Neural cell (in vitro differentiated cells): ENCODE measurements around the gene ZNF292. TPM values are rescaled to one million over a fixed set of nuclear protein-coding genes. Genes with fewer than 3 reads are reported as not detected.
"Not testable (repeated sequence)": the region's sequence is repeated elsewhere in the genome, so short reads cannot be mapped to it uniquely, and the experiment has no call there.

Experiments
- H2AFZ ChIP-seq: fragments of 200-600, 300-800 bp; sonication (generic), shearing (Covaris generic); 2 replicates; pipeline ENCODE4 v1.6.0; 2014; ENCODE audit warnings: low read depth, mild to moderate bottlenecking, antibody characterized with exemption, low read length, moderate library complexity
- H3F3A ChIP-seq: fragments of 200-600 bp; shearing (Covaris generic); 2 replicates; pipeline ENCODE4 v1.6.1; 2016; ENCODE audit warnings: mild to moderate bottlenecking, moderate library complexity, mixed read lengths, antibody characterized with exemption, low read length; ENCODE audit not compliant: insufficient read depth, poor library complexity, severe bottlenecking
- H3K27ac ChIP-seq: fragments of 200-600, 300-800 bp; sonication (generic), shearing (Covaris generic); 2 replicates; pipeline ENCODE4 v1.5.1; 2014; ENCODE audit warnings: mild to moderate bottlenecking, low read length, moderate library complexity
- H3K27me3 ChIP-seq: fragments of 300-800, 200-600 bp; sonication (generic), shearing (Covaris generic); 2 replicates; pipeline ENCODE4 v1.6.0; 2014; ENCODE audit warnings: mild to moderate bottlenecking, low read depth, low read length, moderate library complexity; ENCODE audit not compliant: insufficient read depth
- H3K36me3 ChIP-seq: fragments of 300-800, 200-600 bp; sonication (generic), shearing (Covaris generic); 2 replicates; pipeline ENCODE4 v1.5.1; 2014; ENCODE audit warnings: mild to moderate bottlenecking, antibody characterized with exemption, low read length, moderate library complexity; ENCODE audit not compliant: insufficient read depth
- H3K4me2 ChIP-seq: fragments of 300-800, 200-600 bp; sonication (generic), shearing (Covaris generic); 2 replicates; pipeline ENCODE4 v1.6.0; 2014; ENCODE audit warnings: mild to moderate bottlenecking, low read length
- H3K4me3 ChIP-seq: fragments of 300-800, 200-600 bp; sonication (generic), shearing (Covaris generic); 2 replicates; pipeline ENCODE4 v1.5.1; 2014; ENCODE audit warnings: mild to moderate bottlenecking, low read length, moderate library complexity
- H3K79me2 ChIP-seq: fragments of 200-600 bp; shearing (Covaris generic); replicated peaks from 2 replicates; pipeline ENCODE4 v1.6.0; 2014; ENCODE audit warnings: mild to moderate bottlenecking, low read length, moderate library complexity; ENCODE audit not compliant: insufficient read depth
- H3K9ac ChIP-seq: fragments of 300-800, 200-600 bp; sonication (generic), shearing (Covaris generic); 2 replicates; pipeline ENCODE4 v1.6.1; 2016; ENCODE audit warnings: mild to moderate bottlenecking, low read length, mixed read lengths
- H3K9me2 ChIP-seq: fragments of 200-600 bp; shearing (Covaris generic); 2 replicates; pipeline ENCODE4 v1.6.1; 2016; ENCODE audit warnings: mild to moderate bottlenecking, low read length, mixed read lengths; ENCODE audit not compliant: insufficient read depth
- H3K9me3 ChIP-seq: fragments of 200-600, 300-800 bp; sonication (generic), shearing (Covaris generic); 2 replicates; pipeline ENCODE4 v1.6.1; 2016; ENCODE audit warnings: mild to moderate bottlenecking, mixed run types, low read length, moderate library complexity, mixed read lengths
- H4K20me1 ChIP-seq: fragments of 200-600 bp; shearing (Covaris generic); 2 replicates; pipeline ENCODE4 v1.6.1; 2016; ENCODE audit warnings: mild to moderate bottlenecking, mixed run types; ENCODE audit not compliant: insufficient read depth
- EP300 ChIP-seq: fragments of 450-650 bp; conservative IDR thresholded peaks from 2 replicates; pipeline ENCODE4 v1.6.1; 2014; ENCODE audit warnings: antibody characterized with exemption, mild to moderate bottlenecking, moderate library complexity; ENCODE audit not compliant: poor library complexity, severe bottlenecking
- EZH2 ChIP-seq: fragments of 200-600, 300-800 bp; shearing (Covaris generic), sonication (generic); IDR thresholded peaks from 2 replicates; pipeline ENCODE4 v1.6.1; 2014; ENCODE audit warnings: antibody characterized with exemption, low read length, borderline replicate concordance, mild to moderate bottlenecking; ENCODE audit not compliant: insufficient read depth, poor library complexity, severe bottlenecking
- MXI1 ChIP-seq: fragments of 450-650 bp; conservative IDR thresholded peaks from 2 replicates; pipeline ENCODE4 v1.6.1; 2014; ENCODE audit warnings: antibody characterized with exemption, mild to moderate bottlenecking; ENCODE audit not compliant: poor library complexity, severe bottlenecking
- POLR2AphosphoS5 ChIP-seq: IDR thresholded peaks from 2 replicates; pipeline ENCODE4 v1.6.1; 2012
- RAD21 ChIP-seq: fragments of 450-650 bp; conservative IDR thresholded peaks from 2 replicates; pipeline ENCODE4 v1.6.1; 2014; ENCODE audit warnings: antibody characterized with exemption, mild to moderate bottlenecking, moderate library complexity
- REST ChIP-seq: IDR thresholded peaks from 2 replicates; pipeline ENCODE4 v1.6.1; 2012; ENCODE audit warnings: borderline replicate concordance
- SMC3 ChIP-seq: fragments of 450-650 bp; conservative IDR thresholded peaks from 2 replicates; pipeline ENCODE4 v1.6.1; 2014; ENCODE audit warnings: antibody characterized with exemption, mild to moderate bottlenecking, moderate library complexity; ENCODE audit not compliant: poor library complexity
- TAF1 ChIP-seq: IDR thresholded peaks from 2 replicates; pipeline ENCODE4 v1.6.1; 2012; ENCODE audit warnings: low read depth
- polyA plus RNA-seq: library from polyadenylated mRNA; depleted of rRNA; stranded (reverse); fragments of >200 nt; gene quantifications from 2 replicates; pipeline ENCODE4 v1.2.3, GENCODE V29; 2014
- TF ChIP-seq, protein P1 (sequence below): fragments of 450-650 bp; IDR thresholded peaks from 2 replicates; pipeline ENCODE4 v1.5.1; 2014; ENCODE audit warnings: antibody characterized with exemption, mild to moderate bottlenecking, moderate library complexity; ENCODE audit not compliant: poor library complexity, severe bottlenecking

The ZNF292 gene
- polyA plus RNA-seq, 1 donor from 2014 or later: 29.8 TPM

DNA sequence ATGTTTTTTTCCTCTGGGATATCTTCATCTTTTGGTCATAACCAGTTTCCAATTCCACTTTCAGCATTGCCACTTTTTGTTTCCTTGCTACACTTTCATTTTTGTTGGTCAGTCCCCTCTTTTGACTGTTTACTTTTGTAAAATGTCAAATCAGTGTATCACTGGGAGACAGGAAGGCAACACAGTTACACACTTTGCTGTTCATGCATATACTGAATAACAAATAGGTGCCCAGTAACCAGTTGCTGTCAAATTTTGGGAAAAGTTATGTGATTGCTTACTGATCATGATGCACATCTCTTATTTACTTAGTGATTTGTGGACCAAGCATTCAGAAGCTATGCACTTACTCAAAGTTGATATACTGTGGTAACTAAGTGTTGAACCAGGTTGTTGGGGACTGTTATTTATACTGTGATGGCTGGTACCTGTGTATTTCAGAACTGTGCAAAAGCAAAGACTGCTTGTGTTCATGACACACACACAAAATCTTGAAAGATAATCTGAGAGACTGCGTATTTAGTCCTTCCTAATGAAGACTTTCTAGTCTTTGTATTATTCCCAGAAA is 41.0 kb downstream of the ZNF292 start:
- Histone ChIP-seq H2AFZ (no peak overlapping the region), H3F3A (peaks cover 5% of the 10 kb centered on the region), H3K4me3 (no peak overlapping the region), H3K79me2 (peaks cover 95% of the 10 kb centered on the region), H3K4me2 (no peak overlapping the region), H4K20me1 (peaks cover 13% of the 10 kb centered on the region), H3K9me2 (no peaks in the 10 kb centered on the region), H3K9ac (no peak overlapping the region), H3K9me3 (no peaks in the 10 kb centered on the region), H3K27me3 (no peaks in the 10 kb centered on the region), H3K36me3 (no peaks in the 10 kb centered on the region), H3K27ac (no peak overlapping the region)
- TF ChIP-seq EZH2: no peak
- TF ChIP-seq RAD21: no peak
- TF ChIP-seq TAF1: no peak
- TF ChIP-seq EP300: no peak
- TF ChIP-seq, protein P1, sequence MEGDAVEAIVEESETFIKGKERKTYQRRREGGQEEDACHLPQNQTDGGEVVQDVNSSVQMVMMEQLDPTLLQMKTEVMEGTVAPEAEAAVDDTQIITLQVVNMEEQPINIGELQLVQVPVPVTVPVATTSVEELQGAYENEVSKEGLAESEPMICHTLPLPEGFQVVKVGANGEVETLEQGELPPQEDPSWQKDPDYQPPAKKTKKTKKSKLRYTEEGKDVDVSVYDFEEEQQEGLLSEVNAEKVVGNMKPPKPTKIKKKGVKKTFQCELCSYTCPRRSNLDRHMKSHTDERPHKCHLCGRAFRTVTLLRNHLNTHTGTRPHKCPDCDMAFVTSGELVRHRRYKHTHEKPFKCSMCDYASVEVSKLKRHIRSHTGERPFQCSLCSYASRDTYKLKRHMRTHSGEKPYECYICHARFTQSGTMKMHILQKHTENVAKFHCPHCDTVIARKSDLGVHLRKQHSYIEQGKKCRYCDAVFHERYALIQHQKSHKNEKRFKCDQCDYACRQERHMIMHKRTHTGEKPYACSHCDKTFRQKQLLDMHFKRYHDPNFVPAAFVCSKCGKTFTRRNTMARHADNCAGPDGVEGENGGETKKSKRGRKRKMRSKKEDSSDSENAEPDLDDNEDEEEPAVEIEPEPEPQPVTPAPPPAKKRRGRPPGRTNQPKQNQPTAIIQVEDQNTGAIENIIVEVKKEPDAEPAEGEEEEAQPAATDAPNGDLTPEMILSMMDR: no peak
- TF ChIP-seq REST: no peak
- TF ChIP-seq SMC3: no peak
- no peak for TF ChIP-seq POLR2AphosphoS5
- no peak for TF ChIP-seq MXI1

- TF ChIP-seq EP300 (no peak), SMC3 (no peak), REST (no peak), TAF1 (no peak), RAD21 (no peak), MXI1 (no peak), POLR2AphosphoS5 (no peak), EZH2 (no peak)
- TF ChIP-seq, protein P1: no peak
These were observed 42.2 kb downstream of the ZNF292 start for GRCh38 chr6:87197547-87197946.

GRCh38 chr6:87198022-87198810 is 42.9 kb downstream of the ZNF292 start:
- not testable (repeated sequence) for H3K9ac ChIP-seq, H3K9me2 ChIP-seq, H3K4me2 ChIP-seq, H3K27me3 ChIP-seq, H3K4me3 ChIP-seq, H2AFZ ChIP-seq, H3K27ac ChIP-seq, H3K36me3 ChIP-seq, H3F3A ChIP-seq, H3K9me3 ChIP-seq
- Histone ChIP-seq H3K79me2 (peaks cover 96% of the 10 kb centered on the region), H4K20me1 (peaks cover 13% of the 10 kb centered on the region)

More at GRCh38 chr6:87197547-87197946, 42.2 kb downstream of the ZNF292 start:
- H3F3A ChIP-seq: peaks cover 5% of the 10 kb centered on the region
- no peaks in the 10 kb centered on the region for H3K9me3 ChIP-seq
- no peak overlapping the region for H2AFZ ChIP-seq
- H3K4me2 ChIP-seq: no peak overlapping the region
- H3K27me3 ChIP-seq: no peaks in the 10 kb centered on the region
- no peaks in the 10 kb centered on the region for H3K9me2 ChIP-seq
- peaks cover 13% of the 10 kb centered on the region for H4K20me1 ChIP-seq
- H3K36me3 ChIP-seq: no peaks in the 10 kb centered on the region
- H3K9ac ChIP-seq: no peak overlapping the region
- no peak overlapping the region for H3K4me3 ChIP-seq
- H3K27ac ChIP-seq: no peak overlapping the region
- peaks cover 96% of the 10 kb centered on the region for H3K79me2 ChIP-seq
